Measurements from ENCODE around the gene GLG1.

The GLG1 gene

GRCh38 chr16:74439685-74440084 lies 167.2 kb downstream of the GLG1 start:
- no peak overlapping the region for H3K4me3 ChIP-seq (ENCODE audit: low read length)
- TF ChIP-seq, protein P1, sequence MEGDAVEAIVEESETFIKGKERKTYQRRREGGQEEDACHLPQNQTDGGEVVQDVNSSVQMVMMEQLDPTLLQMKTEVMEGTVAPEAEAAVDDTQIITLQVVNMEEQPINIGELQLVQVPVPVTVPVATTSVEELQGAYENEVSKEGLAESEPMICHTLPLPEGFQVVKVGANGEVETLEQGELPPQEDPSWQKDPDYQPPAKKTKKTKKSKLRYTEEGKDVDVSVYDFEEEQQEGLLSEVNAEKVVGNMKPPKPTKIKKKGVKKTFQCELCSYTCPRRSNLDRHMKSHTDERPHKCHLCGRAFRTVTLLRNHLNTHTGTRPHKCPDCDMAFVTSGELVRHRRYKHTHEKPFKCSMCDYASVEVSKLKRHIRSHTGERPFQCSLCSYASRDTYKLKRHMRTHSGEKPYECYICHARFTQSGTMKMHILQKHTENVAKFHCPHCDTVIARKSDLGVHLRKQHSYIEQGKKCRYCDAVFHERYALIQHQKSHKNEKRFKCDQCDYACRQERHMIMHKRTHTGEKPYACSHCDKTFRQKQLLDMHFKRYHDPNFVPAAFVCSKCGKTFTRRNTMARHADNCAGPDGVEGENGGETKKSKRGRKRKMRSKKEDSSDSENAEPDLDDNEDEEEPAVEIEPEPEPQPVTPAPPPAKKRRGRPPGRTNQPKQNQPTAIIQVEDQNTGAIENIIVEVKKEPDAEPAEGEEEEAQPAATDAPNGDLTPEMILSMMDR (IDR thresholded peaks at IDR 0.05; ENCODE audit: low read depth, low read length, poor library complexity, severe bottlenecking) = no peak
- no peak for TF ChIP-seq EZH2phosphoT487 (IDR thresholded peaks at IDR 0.05; ENCODE audit: borderline replicate concordance, low read length)
- H3K9me2 ChIP-seq (replicated peaks; ENCODE audit: control insufficient read depth, low read length) = no peaks in the 10 kb centered on the region
- no peaks in the 10 kb centered on the region for H3K27me3 ChIP-seq (ENCODE audit: control insufficient read depth, low read length)
- no peaks in the 10 kb centered on the region for H3K4me1 ChIP-seq (ENCODE audit: control insufficient read depth, low read length)
- H3K79me2 ChIP-seq (ENCODE audit: control insufficient read depth, low read length) = no peaks in the 10 kb centered on the region
- no peaks in the 10 kb centered on the region for H3K36me3 ChIP-seq (ENCODE audit: control insufficient read depth, low read length)
- H4K20me1 ChIP-seq (ENCODE audit: control insufficient read depth, insufficient read depth, low read depth, low read length) = no peaks in the 10 kb centered on the region
- H3F3A ChIP-seq (ENCODE audit: control insufficient read depth, insufficient read depth) = no peaks in the 10 kb centered on the region
- H3K27ac ChIP-seq (ENCODE audit: low read depth, low read length) = no peak overlapping the region
- H3K4me2 ChIP-seq (ENCODE audit: low read length) = no peak overlapping the region
- H3K9me3 ChIP-seq (ENCODE audit: control insufficient read depth, insufficient read depth, low read length) = no peaks in the 10 kb centered on the region

- Histone ChIP-seq H3K4me1 (ENCODE audit: control insufficient read depth, low read length) (no peaks in the 10 kb centered on the region), H4K20me1 (ENCODE audit: control insufficient read depth, insufficient read depth, low read depth, low read length) (no peaks in the 10 kb centered on the region), H3K9me2 (replicated peaks; ENCODE audit: control insufficient read depth, low read length) (no peaks in the 10 kb centered on the region), H3K79me2 (ENCODE audit: control insufficient read depth, low read length) (no peaks in the 10 kb centered on the region), H3K4me2 (ENCODE audit: low read length) (no peak overlapping the region), H3K9me3 (ENCODE audit: control insufficient read depth, insufficient read depth, low read length) (no peaks in the 10 kb centered on the region), H3K27me3 (ENCODE audit: control insufficient read depth, low read length) (no peaks in the 10 kb centered on the region), H3F3A (ENCODE audit: control insufficient read depth, insufficient read depth) (no peaks in the 10 kb centered on the region), H3K27ac (ENCODE audit: low read depth, low read length) (no peak overlapping the region), H3K36me3 (ENCODE audit: control insufficient read depth, low read length) (no peaks in the 10 kb centered on the region), H3K4me3 (ENCODE audit: low read length) (no peak overlapping the region)
- no peak for TF ChIP-seq EZH2phosphoT487 (IDR thresholded peaks at IDR 0.05; ENCODE audit: borderline replicate concordance, low read length)
- TF ChIP-seq, protein P1 (IDR thresholded peaks at IDR 0.05; ENCODE audit: low read depth, low read length, poor library complexity, severe bottlenecking) = no peak
These were observed 168.4 kb downstream of the GLG1 start for GRCh38 chr16:74438492-74438979.

GRCh38 chr16:74431516-74431915 lies 175.4 kb downstream of the GLG1 start:
- H4K20me1 ChIP-seq (ENCODE audit: control insufficient read depth, insufficient read depth, low read depth, low read length) = no peaks in the 10 kb centered on the region
- H3K9me3 ChIP-seq (ENCODE audit: control insufficient read depth, insufficient read depth, low read length) = no peaks in the 10 kb centered on the region
- H3K79me2 ChIP-seq (ENCODE audit: control insufficient read depth, low read length) = no peaks in the 10 kb centered on the region
- TF ChIP-seq EZH2phosphoT487 (IDR thresholded peaks at IDR 0.05; ENCODE audit: borderline replicate concordance, low read length) = no peak
- TF ChIP-seq, protein P1 (IDR thresholded peaks at IDR 0.05; ENCODE audit: low read depth, low read length, poor library complexity, severe bottlenecking) = no peak
- H3F3A ChIP-seq (ENCODE audit: control insufficient read depth, insufficient read depth) = no peaks in the 10 kb centered on the region
- no peaks in the 10 kb centered on the region for H3K36me3 ChIP-seq (ENCODE audit: control insufficient read depth, low read length)
- H3K27ac ChIP-seq (ENCODE audit: low read depth, low read length) = no peak overlapping the region
- H3K4me3 ChIP-seq (ENCODE audit: low read length) = no peak overlapping the region
- no peaks in the 10 kb centered on the region for H3K9me2 ChIP-seq (replicated peaks; ENCODE audit: control insufficient read depth, low read length)
- no peaks in the 10 kb centered on the region for H3K4me1 ChIP-seq (ENCODE audit: control insufficient read depth, low read length)
- no peak overlapping the region for H3K4me2 ChIP-seq (ENCODE audit: low read length)
- no peaks in the 10 kb centered on the region for H3K27me3 ChIP-seq (ENCODE audit: control insufficient read depth, low read length)

All from DOHH2 (cell line).